Suprapubic skin (tissue), 4 donors: ENCODE measurements around the gene CYP27A1. TPM values are rescaled to one million over a fixed set of nuclear protein-coding genes. Genes with fewer than 3 reads are reported as not detected.

Experiments used
- DNase-seq, 2 donors: peaks; one replicate each; pipeline ENCODE4 v3.0.0-alpha.2; 2019; ENCODE audit warnings: low spot score in 2 of 2
- H3K27ac ChIP-seq: fragments of 200-600 bp; sonication (generic); one replicate; pipeline ENCODE4 v1.5.1; 2019
- H3K27me3 ChIP-seq: fragments of 200-600 bp; sonication (generic); one replicate; pipeline ENCODE4 v1.5.1; 2019
- H3K36me3 ChIP-seq: fragments of 200-600 bp; sonication (generic); one replicate; pipeline ENCODE4 v1.5.1; 2019
- H3K4me1 ChIP-seq: fragments of 200-600 bp; sonication (generic); one replicate; pipeline ENCODE4 v1.5.1; 2019
- H3K4me3 ChIP-seq: fragments of 200-600 bp; sonication (generic); one replicate; pipeline ENCODE4 v1.5.1; 2019; ENCODE audit warnings: mild to moderate bottlenecking
- H3K9me3 ChIP-seq: fragments of 200-600 bp; sonication (generic); one replicate; pipeline ENCODE4 v1.5.1; 2019
- CTCF ChIP-seq, 2 donors: fragments of 200-600 bp in 1 of 2; fragments of 450-650 bp in 1 of 2; sonication (generic) in 1 of 2; IDR thresholded peaks; one replicate each; pipeline ENCODE4 v1.5.1; 2016 to 2019; ENCODE audit warnings: antibody characterized with exemption in 2 of 2, mild to moderate bottlenecking in 1 of 2, moderate library complexity in 1 of 2
- EP300 ChIP-seq: sonication (generic); formaldehyde crosslinking; IDR thresholded peaks from one replicate; pipeline ENCODE4 v1.6.1; 2017; ENCODE audit warnings: antibody characterized with exemption
- POLR2A ChIP-seq, 2 donors: fragments of 450-650 bp; IDR thresholded peaks; one replicate each; pipeline ENCODE4 v1.6.1; 2017; ENCODE audit warnings: antibody characterized with exemption in 2 of 2, mild to moderate bottlenecking in 2 of 2, moderate library complexity in 2 of 2
- POLR2AphosphoS5 ChIP-seq, 3 donors: sonication (generic); formaldehyde crosslinking; IDR thresholded peaks; one replicate each; pipeline ENCODE4 v1.6.1; 2017; ENCODE audit warnings: antibody characterized with exemption in 3 of 3
- WGBS: methylation state at CpG from one replicate; pipeline ENCODE4 v1.1.5; 2018; 5-methylcytosine and 5-hydroxymethylcytosine counted together
- total RNA-seq, 4 donors: library from RNA; depleted of rRNA; stranded (reverse); fragments of >200 nt; gene quantifications; one replicate each; pipeline ENCODE4 v1.1.0, GENCODE V29; 2016

CYP27A1 gene
- total RNA-seq, 4 donors from 2014 or later = 17.4 to 30.7 (median 21.8) TPM

DNA sequence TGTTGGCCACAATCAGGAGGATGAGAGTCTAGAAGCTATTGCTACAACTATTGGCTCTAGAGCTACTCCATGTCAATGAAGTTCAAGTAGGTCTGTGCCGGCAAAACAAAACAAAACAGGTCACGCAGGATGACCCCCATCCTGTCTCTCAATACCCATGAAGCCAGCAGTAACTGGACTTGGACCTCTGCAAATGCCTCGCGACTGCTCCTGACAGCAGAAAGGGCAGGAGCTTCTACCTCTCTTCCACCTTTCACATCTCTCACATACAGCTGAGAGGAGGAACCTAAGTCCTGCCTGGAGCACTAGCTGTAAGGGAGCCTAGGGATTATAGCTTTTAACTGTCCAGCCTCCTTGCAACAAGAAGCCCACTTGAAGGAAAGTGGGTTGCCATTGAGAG is 33.7 kb downstream of the CYP27A1 start:
- Histone ChIP-seq H3K36me3 (peaks cover 34% of the 10 kb centered on the region), H3K4me1 (peaks cover 10% of the 10 kb centered on the region), H3K27me3 (no peaks in the 10 kb centered on the region), H3K9me3 (no peaks in the 10 kb centered on the region), H3K4me3 (no peak overlapping the region), H3K27ac (no peak overlapping the region)
- WGBS = 88% methylated on average over 4 of the region's 4 CpGs
- no peak for DNase-seq
- TF ChIP-seq POLR2A (IDR thresholded peaks at IDR 0.05) (no peak), POLR2AphosphoS5 (IDR thresholded peaks at IDR 0.05) (no peak), CTCF (IDR thresholded peaks at IDR 0.05) (no peak), EP300 (no peak)

GRCh38 chr2:218816561-218817011 is 34.6 kb downstream of the CYP27A1 start:
- no peaks in the 10 kb centered on the region for H3K9me3 ChIP-seq
- no peak overlapping the region for H3K27ac ChIP-seq
- TF ChIP-seq POLR2AphosphoS5 (IDR thresholded peaks at IDR 0.05) (no peak), CTCF (IDR thresholded peaks at IDR 0.05) (no peak), EP300 (no peak), POLR2A (IDR thresholded peaks at IDR 0.05) (no peak)
- no peak overlapping the region for H3K4me3 ChIP-seq
- no peak for DNase-seq
- peaks cover 10% of the 10 kb centered on the region for H3K4me1 ChIP-seq
- H3K36me3 ChIP-seq = peaks cover 34% of the 10 kb centered on the region
- WGBS = 92% methylated on average over 2 of the region's 2 CpGs
- no peaks in the 10 kb centered on the region for H3K27me3 ChIP-seq

DNA sequence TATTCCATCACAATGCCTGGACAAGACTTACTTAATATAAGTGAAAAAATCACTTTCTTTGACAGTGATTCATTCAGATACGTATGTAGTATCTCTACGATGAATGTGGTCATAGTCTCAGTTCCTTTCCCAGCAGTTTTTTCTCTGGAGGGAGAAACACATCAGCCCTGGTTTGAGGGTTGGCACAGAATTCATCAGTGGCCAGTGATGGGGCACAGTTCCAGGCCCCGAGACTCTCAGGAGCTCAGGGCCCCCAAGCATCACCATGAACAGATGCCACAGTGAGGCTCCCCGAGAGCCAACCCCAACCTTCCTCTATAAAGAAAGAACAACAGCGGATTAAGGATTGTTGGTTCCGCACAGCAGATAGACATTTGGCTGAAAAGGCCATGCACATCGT is 37.1 kb downstream of the CYP27A1 start:
- WGBS = 90% methylated on average over 7 of the region's 7 CpGs
- H3K4me1 ChIP-seq = peaks cover 10% of the 10 kb centered on the region
- no peak overlapping the region for H3K4me3 ChIP-seq
- TF ChIP-seq POLR2AphosphoS5 (IDR thresholded peaks at IDR 0.05) = no peak
- TF ChIP-seq CTCF (IDR thresholded peaks at IDR 0.05) = no peak
- no peak for TF ChIP-seq POLR2A (IDR thresholded peaks at IDR 0.05)
- TF ChIP-seq EP300 = no peak
- no peak overlapping the region for H3K27ac ChIP-seq
- no peak for DNase-seq
- no peaks in the 10 kb centered on the region for H3K27me3 ChIP-seq
- H3K9me3 ChIP-seq = no peaks in the 10 kb centered on the region
- peaks cover 16% of the 10 kb centered on the region for H3K36me3 ChIP-seq

- no peak overlapping the region for H3K27ac ChIP-seq
- no peaks in the 10 kb centered on the region for H3K9me3 ChIP-seq
- H3K4me3 ChIP-seq = no peak overlapping the region
- H3K4me1 ChIP-seq = no peaks in the 10 kb centered on the region
- peaks cover 12% of the 10 kb centered on the region for H3K36me3 ChIP-seq
- WGBS = 96% methylated on average over 15 of the region's 15 CpGs
- TF ChIP-seq POLR2AphosphoS5 (IDR thresholded peaks at IDR 0.05) (no peak), CTCF (IDR thresholded peaks at IDR 0.05) (no peak), POLR2A (IDR thresholded peaks at IDR 0.05) (no peak), EP300 (no peak)
- DNase-seq = no peak
- no peaks in the 10 kb centered on the region for H3K27me3 ChIP-seq
Observed at GRCh38 chr2:218820746-218821369, 38.9 kb downstream of the CYP27A1 start.

- Histone ChIP-seq H3K27me3 (no peaks in the 10 kb centered on the region), H3K36me3 (peaks cover 6% of the 10 kb centered on the region), H3K9me3 (no peaks in the 10 kb centered on the region), H3K27ac (no peak overlapping the region), H3K4me1 (no peaks in the 10 kb centered on the region), H3K4me3 (no peak overlapping the region)
- no peak for DNase-seq
- 83% methylated on average over 9 of the region's 9 CpGs for WGBS
- TF ChIP-seq EP300 = no peak
- no peak for TF ChIP-seq POLR2AphosphoS5 (IDR thresholded peaks at IDR 0.05)
- no peak for TF ChIP-seq CTCF (IDR thresholded peaks at IDR 0.05)
- no peak for TF ChIP-seq POLR2A (IDR thresholded peaks at IDR 0.05)
Observed at GRCh38 chr2:218821605-218822211, 39.8 kb downstream of the CYP27A1 start.
